Naive thymus-derived CD4-positive, alpha-beta T cell (primary cell): ENCODE measurements around the gene PNRC1. TPM values are rescaled to one million over a fixed set of nuclear protein-coding genes. Genes with fewer than 3 reads are reported as not detected.
"Not testable (repeated sequence)": the region's sequence is repeated elsewhere in the genome, so short reads cannot be mapped to it uniquely, and the experiment has no call there.

ENCODE experiments used
- ATAC-seq: fragments of 150-1000 bp; cut with Tn5 transposase; 2 replicates; pipeline ENCODE4 v1.10.0; 2021; ENCODE audit warnings: mild to moderate bottlenecking, moderate library complexity
- CTCF ChIA-PET: fragments of 350-600 bp; sonication (Branson Sonifier 250); formaldehyde crosslinking; loops from one replicate; lab custom pipeline; 2021; ENCODE audit warnings: antibody characterized with exemption; lab: Charles Lee
- POLR2A ChIA-PET: fragments of 350-600 bp; sonication (Branson Sonifier 250); formaldehyde crosslinking; loops from one replicate; lab custom pipeline; 2021; ENCODE audit warnings: antibody characterized with exemption, inconsistent platforms; lab: Charles Lee
- DNase-seq, 9 donors: peaks; one replicate each; pipeline versions ENCODE4 v3.0.0 to v3.0.0-alpha.2; 2020 to 2022; ENCODE audit warnings: mixed read lengths in 1 of 9
- H3K27ac ChIP-seq: one replicate; pipeline ENCODE4 v1.7.0; 2013; ENCODE audit warnings: mild to moderate bottlenecking, low read depth, low read length, moderate library complexity
- H3K27me3 ChIP-seq, 2 donors: one replicate each; pipeline ENCODE4 v1.7.0; 2013; ENCODE audit warnings: low read length in 2 of 2, mild to moderate bottlenecking in 2 of 2, moderate library complexity in 2 of 2; ENCODE audit not compliant: control insufficient read depth in 2 of 2, insufficient read depth in 2 of 2
- H3K36me3 ChIP-seq, 3 experiments: 1 replicate in 2 of 3; 2 replicates in 1 of 3; pipeline ENCODE4 v1.7.0; 2013; ENCODE audit warnings: low read length in 3 of 3, mild to moderate bottlenecking in 3 of 3, moderate library complexity in 1 of 3; ENCODE audit not compliant: insufficient read depth in 3 of 3, control insufficient read depth in 2 of 3
- H3K4me1 ChIP-seq, 2 donors: one replicate each; pipeline ENCODE4 v1.7.0; 2013; ENCODE audit warnings: low read length in 2 of 2, mild to moderate bottlenecking in 2 of 2, moderate library complexity in 1 of 2; ENCODE audit not compliant: control insufficient read depth in 2 of 2, insufficient read depth in 2 of 2
- H3K4me3 ChIP-seq: 2 replicates; pipeline ENCODE4 v1.7.0; 2013; ENCODE audit warnings: mild to moderate bottlenecking, low read length
- H3K9me3 ChIP-seq, 3 experiments: 1 replicate in 2 of 3; 2 replicates in 1 of 3; pipeline ENCODE4 v1.7.0; 2013; ENCODE audit warnings: low read length in 3 of 3; ENCODE audit not compliant: control insufficient read depth in 2 of 3
- H3K27ac Mint-ChIP-seq, 9 donors: one replicate each; pipeline ENCODE4 v1.8.0; 2020 to 2022; ENCODE audit warnings: mixed read lengths in 9 of 9, mild to moderate bottlenecking in 8 of 9, moderate library complexity in 5 of 9, inconsistent platforms in 2 of 9
- H3K27me3 Mint-ChIP-seq, 5 donors: one replicate each; pipeline ENCODE4 v1.8.0; 2021 to 2022; ENCODE audit warnings: mixed read lengths in 5 of 5, mild to moderate bottlenecking in 1 of 5
- H3K36me3 Mint-ChIP-seq, 5 donors: one replicate each; pipeline ENCODE4 v1.8.0; 2020 to 2022; ENCODE audit warnings: mixed read lengths in 5 of 5, mild to moderate bottlenecking in 3 of 5, inconsistent platforms in 1 of 5
- H3K4me1 Mint-ChIP-seq, 7 donors: one replicate each; pipeline ENCODE4 v1.8.0; 2020 to 2022; ENCODE audit warnings: mixed read lengths in 7 of 7, mild to moderate bottlenecking in 3 of 7, inconsistent platforms in 1 of 7
- H3K4me3 Mint-ChIP-seq, 10 donors: one replicate each; pipeline ENCODE4 v1.8.0; 2020 to 2022; ENCODE audit warnings: mild to moderate bottlenecking in 10 of 10, mixed read lengths in 10 of 10, moderate library complexity in 6 of 10, inconsistent platforms in 2 of 10
- H3K9me3 Mint-ChIP-seq, 11 donors: one replicate each; pipeline ENCODE4 v1.8.0; 2020 to 2022; ENCODE audit warnings: mixed read lengths in 11 of 11, mild to moderate bottlenecking in 4 of 11, inconsistent platforms in 1 of 11, moderate library complexity in 1 of 11
- intact Hi-C, 2 donors: fragments of 100-400 bp; cut with micrococcal nuclease; formaldehyde crosslinking; loops; one replicate each; pipeline ENCODE4 v1.15.1; 2023
- polyA plus RNA-seq, 2 donors: library from polyadenylated mRNA; unstranded; fragments of 300-500 nt; fragmentation: Illumina TruSeq; gene quantifications; one replicate each; pipeline ENCODE4 v1.2.3, GENCODE V29; 2021
- total RNA-seq, 6 experiments: library from RNA in 5 of 6; stranded (reverse) in 5 of 6; gene quantifications; 1 replicate in 5 of 6; 2 replicates in 1 of 6; pipeline ENCODE4 v1.2.3 and lab custom pipeline; 2021 to 2026

PNRC1 gene
- total and polyA plus RNA-seq, 7 experiments from 2014 or later: 108 to 822 (median 763) TPM

DNA sequence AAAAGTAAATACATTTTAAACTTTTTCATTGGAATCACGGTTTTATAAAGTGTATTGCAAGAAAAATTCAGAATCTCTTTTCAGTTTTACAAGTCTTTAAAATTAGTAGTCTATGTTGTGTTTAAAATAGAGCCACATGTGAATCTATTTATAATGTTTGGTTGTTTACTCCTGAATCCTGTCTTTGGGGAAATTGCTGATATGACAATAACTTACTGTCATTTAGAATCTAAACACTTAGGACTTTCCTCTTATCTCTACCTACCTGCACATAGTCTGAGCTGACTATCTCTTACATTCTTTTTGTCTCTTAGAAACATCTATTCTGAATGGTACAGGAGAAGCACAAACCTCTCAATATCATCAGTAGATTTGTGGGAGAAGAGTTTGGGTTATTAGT is 41.4 kb downstream of the PNRC1 start:
- no peaks in the 10 kb centered on the region for H3K27me3 ChIP-seq
- peaks cover 0 to 4% of the 10 kb centered on the region in 2 donors for H3K4me1 ChIP-seq
- intact Hi-C loops: loop anchor here (1.0 to 5.0 kb wide), 6 partner anchors 120 to 489 kb away; no protein-coding TSS in a partner anchor
- H3K9me3 Mint-ChIP-seq: peaks cover 0 to 3% (median 0%) of the 10 kb centered on the region in 11 donors
- H3K27me3 Mint-ChIP-seq: peaks cover 0 to 34% (median 0%) of the 10 kb centered on the region in 5 donors
- ATAC-seq: no peak
- no peak for DNase-seq
- H3K36me3 ChIP-seq: no peaks in the 10 kb centered on the region
- ChIA-PET POLR2A (no interaction called here), CTCF (interaction anchor here (0.6 kb wide), 1 partner anchor 112 kb away, joined by 3 read pairs; no protein-coding TSS in a partner anchor)
- peaks cover 4 to 11% (median 7%) of the 10 kb centered on the region in 7 donors for H3K4me1 Mint-ChIP-seq
- H3K27ac Mint-ChIP-seq: no peak overlapping the region
- H3K9me3 ChIP-seq: no peaks in the 10 kb centered on the region
- H3K36me3 Mint-ChIP-seq: peaks cover 0 to 6% (median 4%) of the 10 kb centered on the region in 5 donors
- no peak overlapping the region for H3K27ac ChIP-seq
- H3K4me3 ChIP-seq: no peak overlapping the region
- no peak overlapping the region for H3K4me3 Mint-ChIP-seq

DNA sequence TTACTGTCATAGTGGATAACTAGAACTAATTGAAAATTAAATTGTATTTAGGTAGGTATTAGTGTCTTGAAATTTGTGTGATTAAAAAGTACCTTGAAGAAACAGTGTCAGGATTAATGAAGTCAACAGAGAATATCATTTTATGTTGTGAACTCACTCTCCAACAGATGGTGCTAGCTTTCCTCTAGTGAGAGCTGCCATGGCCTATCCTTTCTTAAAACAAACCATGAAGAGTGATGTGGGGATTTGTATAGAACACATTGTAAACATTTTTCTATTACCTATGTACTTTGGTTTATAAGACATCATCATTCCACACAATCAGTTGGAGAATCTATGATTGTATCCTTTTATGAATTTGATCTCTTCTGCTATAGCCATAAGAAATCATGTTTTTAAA is 42.1 kb downstream of the PNRC1 start:
- Mint-ChIP-seq H3K27ac (no peak overlapping the region), H3K4me1 (peaks cover 0 to 6% (median 3%) of the 10 kb centered on the region in 7 donors), H3K4me3 (no peak overlapping the region), H3K9me3 (peaks cover 0 to 7% (median 0%) of the 10 kb centered on the region in 11 donors), H3K27me3 (peaks cover 0 to 31% (median 0%) of the 10 kb centered on the region in 5 donors), H3K36me3 (peaks cover 0 to 8% (median 4%) of the 10 kb centered on the region in 5 donors)
- ATAC-seq (peak; percentile 58), DNase-seq (peak in 4 of 9 donors; percentile 8 to 36 (median 26))
- Histone ChIP-seq H3K4me3 (no peak overlapping the region), H3K27me3 (no peaks in the 10 kb centered on the region), H3K27ac (no peak overlapping the region), H3K36me3 (no peaks in the 10 kb centered on the region), H3K9me3 (no peaks in the 10 kb centered on the region), H3K4me1 (no peaks in the 10 kb centered on the region)
- POLR2A ChIA-PET: no interaction called here
- CTCF ChIA-PET: interaction anchor here (0.6 to 1.2 kb wide), 3 partner anchors 23 to 250 kb away, joined by 3 read pairs; partner anchors contain the start of gene PM20D2
- intact Hi-C loops: loop anchor here (1.0 to 5.0 kb wide), 6 partner anchors 120 to 488 kb away; no protein-coding TSS in a partner anchor

DNA sequence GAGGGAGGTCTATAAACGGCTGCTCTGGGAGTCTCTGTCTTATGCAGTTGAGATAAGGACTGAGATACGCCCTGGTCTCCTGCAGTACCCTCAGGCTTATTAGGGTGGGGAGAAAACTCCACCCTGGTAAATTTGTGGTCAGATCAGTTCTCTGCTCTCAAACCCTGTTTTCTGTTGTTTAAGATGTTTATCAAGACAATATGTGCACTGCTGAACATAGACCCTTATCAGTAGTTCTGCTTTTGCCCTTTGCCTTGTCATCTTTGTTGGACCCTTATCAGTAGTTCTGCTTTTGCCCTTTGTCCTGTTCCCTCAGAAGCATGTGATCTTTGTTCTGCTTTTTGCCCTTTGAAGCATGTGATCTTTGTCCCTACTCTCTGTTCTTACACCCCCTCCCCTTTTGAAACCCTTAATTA is 47.7 kb downstream of the PNRC1 start:
- H3K4me3 ChIP-seq, DNase-seq, H3K27me3 ChIP-seq, ATAC-seq, H3K27me3 Mint-ChIP-seq, intact Hi-C loops, H3K4me3 Mint-ChIP-seq, H3K27ac ChIP-seq, H3K36me3 ChIP-seq, H3K4me1 ChIP-seq, H3K9me3 ChIP-seq, CTCF ChIA-PET, POLR2A ChIA-PET, H3K4me1 Mint-ChIP-seq: not testable (repeated sequence)
- H3K9me3 Mint-ChIP-seq: peaks cover 0 to 15% (median 6%) of the 10 kb centered on the region in 11 donors
- peaks cover 3 to 17% (median 10%) of the 10 kb centered on the region in 5 donors for H3K36me3 Mint-ChIP-seq
- H3K27ac Mint-ChIP-seq: peak overlapping the region in 1 of 9 donors; percentile 68

DNA sequence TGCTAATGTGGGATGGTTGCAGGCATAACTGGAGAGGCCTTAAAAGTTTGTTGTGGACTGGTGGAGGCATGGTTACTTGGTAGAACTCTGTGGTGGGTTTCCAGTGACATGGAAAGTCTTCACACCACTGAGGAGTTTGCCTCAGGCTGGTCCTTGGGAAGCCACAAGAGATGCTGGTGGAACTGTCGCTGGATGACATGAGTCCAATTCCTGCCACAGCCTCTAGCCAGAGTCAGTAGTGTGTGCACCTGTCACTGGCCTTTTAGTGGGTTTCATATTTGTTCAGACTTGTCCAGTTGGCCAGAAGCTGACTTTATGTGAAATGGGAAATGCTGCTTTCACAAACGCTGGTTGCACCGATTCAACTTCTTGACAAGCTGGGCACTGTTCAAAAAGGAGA is 51.0 kb downstream of the PNRC1 start:
- Mint-ChIP-seq H3K36me3 (peaks cover 3 to 13% (median 6%) of the 10 kb centered on the region in 5 donors), H3K27me3 (peaks cover 0 to 7% (median 0%) of the 10 kb centered on the region in 5 donors), H3K27ac (no peak overlapping the region), H3K4me1 (peaks cover 0 to 2% (median 0%) of the 10 kb centered on the region in 7 donors), H3K9me3 (peaks cover 0 to 15% (median 6%) of the 10 kb centered on the region in 11 donors), H3K4me3 (no peak overlapping the region)
- Histone ChIP-seq H3K27me3 (no peaks in the 10 kb centered on the region), H3K27ac (no peak overlapping the region), H3K4me1 (no peaks in the 10 kb centered on the region), H3K4me3 (no peak overlapping the region), H3K36me3 (no peaks in the 10 kb centered on the region), H3K9me3 (no peaks in the 10 kb centered on the region)
- intact Hi-C loops: no loop called here
- CTCF ChIA-PET: no interaction called here
- ATAC-seq (no peak), DNase-seq (no peak)
- POLR2A ChIA-PET: no interaction called here

DNA sequence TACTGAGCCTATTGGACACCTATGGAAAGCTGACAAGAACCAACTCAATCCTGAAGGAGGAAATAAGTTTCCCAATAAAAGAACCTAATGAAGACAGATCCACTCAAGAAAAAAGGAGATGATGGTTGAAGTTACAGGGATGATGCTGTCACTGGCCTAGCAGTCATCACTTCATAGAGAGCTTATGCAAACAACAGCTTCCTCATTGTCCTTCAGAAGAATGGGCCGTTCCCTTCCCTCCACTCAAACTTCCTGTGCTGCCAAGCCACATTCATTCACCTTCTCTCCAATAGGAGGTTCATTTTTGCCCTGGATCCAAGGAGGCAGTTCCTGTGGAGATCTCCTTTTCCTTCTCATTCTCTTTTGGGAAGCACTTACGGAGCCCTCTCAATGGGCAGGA is 51.5 kb downstream of the PNRC1 start:
- intact Hi-C loops: no loop called here
- peaks cover 0 to 4% (median 0%) of the 10 kb centered on the region in 5 donors for H3K27me3 Mint-ChIP-seq
- peaks cover 0 to 2% (median 0%) of the 10 kb centered on the region in 7 donors for H3K4me1 Mint-ChIP-seq
- H3K9me3 Mint-ChIP-seq: peaks cover 0 to 12% (median 5%) of the 10 kb centered on the region in 11 donors
- no peak for ATAC-seq
- H3K9me3 ChIP-seq: no peaks in the 10 kb centered on the region
- CTCF ChIA-PET: no interaction called here
- H3K27ac Mint-ChIP-seq: no peak overlapping the region
- no peak overlapping the region for H3K4me3 Mint-ChIP-seq
- H3K36me3 Mint-ChIP-seq: peaks cover 3 to 12% (median 6%) of the 10 kb centered on the region in 5 donors
- POLR2A ChIA-PET: no interaction called here
- no peak for DNase-seq
- H3K27ac ChIP-seq: no peak overlapping the region
- no peaks in the 10 kb centered on the region for H3K27me3 ChIP-seq
- no peaks in the 10 kb centered on the region for H3K4me1 ChIP-seq
- no peaks in the 10 kb centered on the region for H3K36me3 ChIP-seq
- no peak overlapping the region for H3K4me3 ChIP-seq

DNA sequence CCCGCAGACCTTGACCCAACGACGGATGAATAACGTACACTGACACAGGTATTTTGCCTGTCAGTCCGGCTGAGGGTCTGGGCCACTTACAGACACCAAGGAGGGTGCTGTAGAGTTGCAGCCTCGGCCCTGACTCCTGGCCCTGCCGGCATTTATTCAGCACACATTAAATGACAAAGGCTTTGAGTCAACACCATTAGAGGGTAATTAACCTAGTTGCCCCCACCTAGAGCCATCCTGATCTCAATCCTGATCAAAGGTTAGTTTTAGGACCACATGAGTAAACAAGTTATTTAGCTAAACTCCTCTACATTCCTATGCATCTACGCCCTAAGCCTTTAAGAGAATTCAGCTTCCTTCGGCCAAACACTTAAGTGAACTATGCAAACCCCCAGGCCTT is 53.4 kb downstream of the PNRC1 start:
- H3K36me3 ChIP-seq: no peaks in the 10 kb centered on the region
- H3K4me1 Mint-ChIP-seq: no peaks in the 10 kb centered on the region
- no peak overlapping the region for H3K4me3 Mint-ChIP-seq
- H3K36me3 Mint-ChIP-seq: peaks cover 0 to 5% (median 0%) of the 10 kb centered on the region in 5 donors
- peaks cover 0 to under 1% (median 0%) of the 10 kb centered on the region in 11 donors for H3K9me3 Mint-ChIP-seq
- H3K27me3 Mint-ChIP-seq: no peaks in the 10 kb centered on the region
- ATAC-seq (no peak), DNase-seq (no peak)
- H3K4me1 ChIP-seq: no peaks in the 10 kb centered on the region
- no peak overlapping the region for H3K4me3 ChIP-seq
- H3K9me3 ChIP-seq: no peaks in the 10 kb centered on the region
- intact Hi-C loops: no loop called here
- ChIA-PET CTCF (no interaction called here), POLR2A (no interaction called here)
- no peak overlapping the region for H3K27ac ChIP-seq
- no peak overlapping the region for H3K27ac Mint-ChIP-seq
- H3K27me3 ChIP-seq: no peaks in the 10 kb centered on the region

DNA sequence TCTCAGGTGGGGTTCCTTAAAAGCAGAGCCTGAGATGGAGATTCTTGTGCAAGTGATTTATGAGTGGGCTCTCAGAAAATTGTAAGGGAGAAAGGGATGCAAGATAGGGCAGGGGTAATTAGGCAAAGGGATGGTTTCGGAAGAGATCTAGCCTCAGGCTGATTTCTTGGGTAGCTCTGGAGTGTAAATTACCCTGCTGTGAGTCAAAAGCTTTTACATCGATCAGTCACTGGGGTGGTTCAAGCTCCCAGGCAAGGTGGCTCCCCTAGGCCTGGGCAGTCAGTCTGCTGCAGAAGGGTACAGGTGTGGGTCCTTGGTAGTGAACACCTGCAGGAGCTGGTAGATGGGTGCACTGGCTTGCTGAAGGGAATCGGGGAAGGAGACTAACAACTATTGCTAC is 54.2 kb downstream of the PNRC1 start:
- no peaks in the 10 kb centered on the region for H3K36me3 ChIP-seq
- Mint-ChIP-seq H3K36me3 (peaks cover 0 to 5% (median 0%) of the 10 kb centered on the region in 5 donors), H3K27me3 (no peaks in the 10 kb centered on the region), H3K27ac (no peak overlapping the region), H3K4me1 (peaks cover 0 to 2% (median 0%) of the 10 kb centered on the region in 7 donors), H3K9me3 (no peaks in the 10 kb centered on the region), H3K4me3 (no peak overlapping the region)
- H3K27me3 ChIP-seq: no peaks in the 10 kb centered on the region
- ChIA-PET CTCF (no interaction called here), POLR2A (interaction anchor here (0.7 kb wide), 1 partner anchor 11 kb away, joined by 4 read pairs; the partner anchor contains the start of gene PM20D2)
- H3K9me3 ChIP-seq: no peaks in the 10 kb centered on the region
- ATAC-seq (no peak), DNase-seq (no peak)
- intact Hi-C loops: no loop called here
- no peak overlapping the region for H3K4me3 ChIP-seq
- H3K27ac ChIP-seq: no peak overlapping the region
- no peaks in the 10 kb centered on the region for H3K4me1 ChIP-seq
